NCI-H524 treated with DMSO at 0.1 percent for 48 hours (cell line): Measurements from ENCODE around the gene MTRF1.
"Not testable (repeated sequence)": the region's sequence is repeated elsewhere in the genome, so short reads cannot be mapped to it uniquely, and the experiment has no call there.

Experiments used
- DNase-seq: peaks from one replicate; lab custom pipeline; 2025; lab: John Stamatoyannopoulos, UW

MTRF1 gene

GRCh38 chr13:41222259-41222852 is 41.0 kb downstream of the MTRF1 start:
- no peak for DNase-seq

DNA sequence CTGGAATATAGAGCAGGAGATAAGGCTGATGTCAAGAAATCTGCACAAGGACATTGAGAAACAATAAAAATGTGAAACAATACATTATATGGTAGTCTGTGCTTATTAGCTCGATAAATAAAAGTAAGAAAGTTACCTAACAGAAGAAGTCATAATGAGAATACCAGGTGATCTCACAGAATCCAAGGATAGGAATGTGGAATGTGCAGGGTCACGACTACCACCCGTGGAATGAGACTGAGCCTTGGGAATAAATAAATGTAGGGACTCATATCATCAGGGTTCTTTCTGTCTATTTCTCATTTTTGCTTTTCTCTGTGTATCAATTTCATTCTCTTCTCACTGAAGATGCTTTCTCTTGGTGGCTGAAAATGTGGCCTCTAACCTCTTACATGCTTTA is 43.0 kb downstream of the MTRF1 start:
- no peak for DNase-seq

GRCh38 chr13:41216160-41216559 is 47.2 kb downstream of the MTRF1 start:
- DNase-seq: no peak

- DNase-seq: no peak
Measured at GRCh38 chr13:41213919-41214318, 49.5 kb downstream of the MTRF1 start.

GRCh38 chr13:41213316-41213715 is 50.1 kb downstream of the MTRF1 start:
- DNase-seq: no peak

DNA sequence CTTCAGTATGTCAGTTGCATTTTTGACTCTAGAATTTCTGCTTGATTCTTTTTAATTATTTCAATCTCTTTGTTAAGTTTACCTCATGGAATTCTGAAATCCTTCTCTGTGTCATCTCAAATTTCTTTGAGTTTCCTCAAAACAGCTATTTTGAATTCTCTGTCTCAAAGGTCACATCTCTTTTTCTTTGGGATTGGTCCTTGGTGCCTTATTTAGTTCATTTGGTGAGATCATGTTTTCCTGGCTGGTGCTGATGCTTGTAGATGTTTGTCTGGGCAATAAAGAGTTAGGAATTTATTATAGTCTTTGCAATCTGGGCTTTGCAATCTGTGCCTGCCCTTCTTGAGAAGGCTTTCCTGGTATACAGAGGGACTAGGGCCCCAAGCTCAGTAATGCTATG is 50.5 kb downstream of the MTRF1 start:
- DNase-seq: no peak

DNA sequence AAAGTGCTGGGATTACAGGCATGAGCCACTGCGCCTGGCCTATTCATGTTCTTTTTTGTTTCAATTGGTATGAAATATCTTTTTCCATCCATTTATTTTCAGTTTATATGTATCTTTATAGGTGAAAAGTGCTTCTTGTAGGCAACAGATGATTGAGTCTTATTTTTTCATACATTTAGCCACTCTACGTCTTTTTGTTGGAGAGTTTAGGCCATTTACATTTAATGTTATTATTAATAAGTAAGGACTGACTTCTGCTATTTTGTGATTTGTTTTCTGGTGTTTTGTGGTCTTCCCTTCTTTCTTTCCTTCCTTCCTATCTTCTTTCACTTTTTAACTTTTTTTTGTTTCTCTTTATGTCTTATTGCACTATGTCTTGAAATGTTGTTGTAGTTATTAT is 52.3 kb downstream of the MTRF1 start:
- no peak for DNase-seq

DNA sequence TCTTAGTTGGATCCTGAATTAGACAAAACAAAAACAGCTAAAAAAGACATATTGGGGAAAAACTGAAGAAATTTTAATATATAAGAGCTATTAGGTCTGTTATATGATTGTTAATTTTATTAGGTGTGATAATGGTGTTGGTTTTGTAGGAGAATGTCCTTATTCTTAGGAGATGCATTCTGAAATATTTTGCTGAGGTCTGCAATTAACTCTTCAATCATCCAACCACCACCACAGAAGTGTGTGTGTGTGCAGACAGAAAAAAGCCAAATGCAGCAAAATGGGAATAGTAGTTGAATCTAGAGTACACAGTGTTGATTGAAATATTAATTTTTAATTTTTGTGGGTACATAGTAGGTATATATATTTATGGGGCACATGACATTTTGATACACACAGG is 56.9 kb downstream of the MTRF1 start:
- no peak for DNase-seq

DNA sequence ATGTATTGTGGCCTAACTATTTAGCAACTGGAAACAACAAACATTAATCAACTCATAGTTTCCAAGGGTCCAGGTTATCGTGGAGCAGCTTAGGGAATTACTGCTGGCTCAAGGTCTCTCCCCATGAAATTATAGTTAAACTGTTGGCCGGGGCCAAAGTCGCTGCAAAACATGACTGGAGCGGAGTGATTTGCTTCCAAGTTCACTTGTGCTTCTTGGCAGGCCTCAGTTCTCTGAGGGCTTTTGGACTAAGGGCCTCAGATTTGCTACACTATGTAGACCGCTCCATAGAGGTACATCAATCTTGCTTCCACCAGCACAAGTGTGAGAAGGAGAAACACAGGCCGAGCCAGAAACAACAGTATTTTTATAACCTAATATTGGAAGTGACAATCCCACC is 59.6 kb downstream of the MTRF1 start:
- no peak for DNase-seq

- DNase-seq: no peak
Measured at GRCh38 chr13:41200126-41200525, 63.2 kb downstream of the MTRF1 start.

DNA sequence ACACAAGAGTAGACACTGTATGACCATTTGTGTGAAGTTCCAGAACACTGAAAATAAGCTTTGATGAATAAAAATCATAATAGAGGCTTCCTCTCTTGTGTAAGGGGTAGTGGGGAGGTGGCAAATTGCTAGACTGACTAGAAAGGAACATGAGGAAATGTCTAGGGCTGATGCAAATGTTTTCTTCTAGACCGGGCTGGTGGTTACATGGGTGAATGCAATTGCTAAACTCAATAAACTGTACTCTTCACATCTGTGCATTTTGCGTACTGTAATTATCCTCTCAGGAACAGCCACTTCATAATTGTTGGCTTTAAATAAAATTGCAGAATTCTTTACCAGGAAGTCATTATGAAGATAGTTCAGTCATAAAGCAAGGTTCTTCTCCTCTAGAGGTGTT is 63.9 kb downstream of the MTRF1 start:
- DNase-seq: no peak

- no peak for DNase-seq
Measured at GRCh38 chr13:41199079-41199478, 64.3 kb downstream of the MTRF1 start.

GRCh38 chr13:41196620-41197019 is 66.8 kb downstream of the MTRF1 start:
- no peak for DNase-seq

DNA sequence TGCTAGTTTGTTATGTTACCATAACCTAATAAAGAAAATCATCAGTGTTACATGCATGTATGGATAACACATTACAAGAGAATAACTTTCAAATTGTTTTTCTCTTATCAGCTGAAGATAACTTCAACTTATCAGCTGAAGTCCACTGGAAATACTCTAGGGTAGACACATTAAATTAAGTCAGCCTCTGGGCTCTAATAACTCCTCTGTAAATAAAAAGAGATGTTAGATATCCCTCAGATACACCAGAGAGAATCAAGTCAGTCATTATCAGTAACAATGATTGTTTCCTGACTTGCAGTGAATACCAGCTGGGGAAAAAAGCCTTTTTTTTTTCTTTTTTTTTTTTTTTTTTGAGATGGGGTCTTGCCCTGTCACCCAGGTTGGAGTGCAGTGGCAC is 67.4 kb downstream of the MTRF1 start:
- no peak for DNase-seq

GRCh38 chr13:41193919-41194824 is 69.2 kb downstream of the MTRF1 start, which contains the start of gene KBTBD7:
Gene KBTBD7 (minus strand): TSS chr13:41194569. CDS start chr13:41194257, 312 bp downstream.
- peak; percentile 71 for DNase-seq

GRCh38 chr13:41193469-41193868 is 69.9 kb downstream of the MTRF1 start:
- DNase-seq: no peak

GRCh38 chr13:41188584-41188983 is 74.8 kb downstream of the MTRF1 start:
- no peak for DNase-seq

DNA sequence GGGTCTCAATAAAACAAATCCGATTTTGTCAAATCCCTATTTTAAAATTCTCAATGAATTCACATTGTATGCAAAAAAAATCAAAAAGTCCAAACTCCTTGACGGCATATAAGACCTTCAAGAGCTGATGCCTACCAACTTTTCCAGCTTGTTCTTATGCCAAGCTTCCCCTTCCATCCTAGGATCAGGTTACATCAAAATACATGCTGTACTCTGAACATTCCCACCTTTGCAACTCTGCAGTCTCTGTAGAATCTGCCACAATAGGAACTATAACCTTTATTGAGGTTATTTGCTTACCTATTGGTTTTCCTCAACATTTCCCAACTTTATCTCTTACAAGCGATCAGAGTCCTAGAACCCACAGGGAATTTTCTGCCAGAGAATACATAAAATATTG is 76.9 kb downstream of the MTRF1 start:
- no peak for DNase-seq

DNA sequence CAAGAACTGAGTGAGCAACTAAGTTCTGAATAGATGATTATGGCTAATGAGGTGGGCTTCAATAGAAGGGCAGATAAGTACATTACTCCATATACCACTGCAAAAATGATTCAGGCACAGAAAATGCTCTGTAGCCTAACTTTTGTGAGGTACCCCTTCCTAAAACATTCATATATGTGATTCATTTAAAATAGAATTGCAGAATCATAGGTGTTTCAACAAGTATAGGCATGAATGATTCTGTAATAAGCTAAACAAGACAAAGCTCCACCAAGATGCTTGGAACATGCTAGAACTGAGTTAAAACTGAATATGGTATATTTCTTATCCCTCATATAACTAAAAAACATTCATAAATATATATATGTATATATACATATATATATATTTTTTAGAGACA is 81.1 kb downstream of the MTRF1 start:
- DNase-seq: no peak

DNA sequence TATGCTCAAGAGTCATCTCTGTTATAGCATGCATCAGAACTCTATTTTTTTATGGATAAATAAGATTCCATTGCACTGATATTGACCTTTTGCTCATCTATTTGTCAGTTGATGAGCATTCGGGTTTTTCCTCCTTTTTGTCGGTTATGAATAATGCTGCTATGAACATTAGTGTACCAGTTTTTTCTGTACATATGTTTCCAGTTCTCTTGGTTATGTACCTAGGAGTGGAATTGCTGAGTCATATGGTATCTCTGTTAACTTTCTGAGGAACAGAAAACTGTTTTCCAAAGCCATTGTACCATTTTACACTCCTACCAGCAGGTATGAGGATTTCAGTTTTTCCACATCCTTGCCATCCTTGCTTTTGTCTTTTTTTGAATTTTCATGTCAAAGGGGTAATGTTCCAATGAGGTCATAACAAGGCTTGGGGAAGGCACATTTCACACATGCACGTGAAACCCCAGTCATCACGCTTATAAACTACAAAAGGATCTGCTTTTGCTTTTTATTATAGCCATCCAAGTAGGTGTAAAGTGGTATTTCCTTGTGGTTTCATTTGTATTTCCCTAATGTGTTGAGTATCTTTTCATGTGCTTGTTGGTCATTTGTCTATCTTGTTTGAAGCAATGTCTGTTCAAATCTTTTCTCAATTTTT is 83.7 kb downstream of the MTRF1 start:
- no peak for DNase-seq

- no peak for DNase-seq
Measured at GRCh38 chr13:41178040-41178439, 85.3 kb downstream of the MTRF1 start.

GRCh38 chr13:41177616-41178015 is 85.8 kb downstream of the MTRF1 start:
- DNase-seq: no peak

GRCh38 chr13:41175576-41175975 is 87.8 kb downstream of the MTRF1 start:
- not testable (repeated sequence) for DNase-seq
